DND-41 (cell line): Measurements from ENCODE around the gene WRNIP1.

Experiments used
- EZH2 ChIP-seq: IDR thresholded peaks from 3 replicates; pipeline ENCODE4 v1.6.1; 2012; ENCODE audit warnings: borderline replicate concordance, low read depth, mild to moderate bottlenecking, moderate library complexity, low read length, inconsistent platforms; ENCODE audit not compliant: severe bottlenecking
- TF ChIP-seq, protein P1 (sequence below): IDR thresholded peaks from 2 replicates; pipeline ENCODE4 v1.5.1; 2012; ENCODE audit warnings: borderline replicate concordance, low read length, moderate library complexity, mild to moderate bottlenecking; ENCODE audit not compliant: poor library complexity, severe bottlenecking; ENCODE audit errors: extremely low read depth

DNA sequence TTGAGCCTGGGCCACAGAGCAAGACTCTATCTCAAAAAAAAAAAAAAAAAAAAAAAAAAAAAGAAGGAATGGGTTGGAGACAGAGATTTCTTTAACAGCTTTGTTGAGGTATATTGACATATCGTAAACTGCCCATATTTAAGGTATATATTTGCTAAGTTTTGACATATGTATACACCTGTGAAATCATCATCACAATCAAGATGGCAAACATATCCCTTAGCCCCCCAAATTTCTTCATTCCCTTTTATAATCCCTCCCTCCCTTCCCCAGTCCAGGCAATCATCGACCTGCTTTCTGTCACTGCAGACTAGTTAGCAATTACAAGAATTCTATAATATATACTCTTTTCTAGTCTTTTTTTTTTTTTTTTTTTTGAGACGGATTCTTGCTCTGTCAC lies 47.5 kb downstream of the WRNIP1 start:
- TF ChIP-seq, protein P1, sequence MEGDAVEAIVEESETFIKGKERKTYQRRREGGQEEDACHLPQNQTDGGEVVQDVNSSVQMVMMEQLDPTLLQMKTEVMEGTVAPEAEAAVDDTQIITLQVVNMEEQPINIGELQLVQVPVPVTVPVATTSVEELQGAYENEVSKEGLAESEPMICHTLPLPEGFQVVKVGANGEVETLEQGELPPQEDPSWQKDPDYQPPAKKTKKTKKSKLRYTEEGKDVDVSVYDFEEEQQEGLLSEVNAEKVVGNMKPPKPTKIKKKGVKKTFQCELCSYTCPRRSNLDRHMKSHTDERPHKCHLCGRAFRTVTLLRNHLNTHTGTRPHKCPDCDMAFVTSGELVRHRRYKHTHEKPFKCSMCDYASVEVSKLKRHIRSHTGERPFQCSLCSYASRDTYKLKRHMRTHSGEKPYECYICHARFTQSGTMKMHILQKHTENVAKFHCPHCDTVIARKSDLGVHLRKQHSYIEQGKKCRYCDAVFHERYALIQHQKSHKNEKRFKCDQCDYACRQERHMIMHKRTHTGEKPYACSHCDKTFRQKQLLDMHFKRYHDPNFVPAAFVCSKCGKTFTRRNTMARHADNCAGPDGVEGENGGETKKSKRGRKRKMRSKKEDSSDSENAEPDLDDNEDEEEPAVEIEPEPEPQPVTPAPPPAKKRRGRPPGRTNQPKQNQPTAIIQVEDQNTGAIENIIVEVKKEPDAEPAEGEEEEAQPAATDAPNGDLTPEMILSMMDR = no peak
- no peak for TF ChIP-seq EZH2
